PC-9 (cell line): Measurements from ENCODE around the gene CLDN3. TPM values are rescaled to one million over a fixed set of nuclear protein-coding genes. Genes with fewer than 3 reads are reported as not detected.

Experiments
- BruUV-seq: library from RNA; stranded (reverse); fragments of 400-500 nt; replicated peaks from 2 replicates; lab custom pipeline; 2021; lab: Mats Ljungman, UMichigan
- CTCF ChIA-PET: fragments of 300-600 bp; sonication (Branson Sonifier 250); formaldehyde crosslinking; loops from one replicate; lab custom pipeline; 2022; ENCODE audit warnings: antibody characterized with exemption; lab: Charles Lee
- POLR2A ChIA-PET: fragments of 300-600 bp; sonication (Branson Sonifier 250); formaldehyde crosslinking; loops from one replicate; lab custom pipeline; 2022; ENCODE audit warnings: antibody characterized with exemption; ENCODE audit not compliant: unreplicated experiment; lab: Charles Lee
- DNase-seq, 2 experiments: peaks; one replicate each; pipeline versions ENCODE4 v3.0.0 to v3.0.0-alpha.2; 2015 to 2022; ENCODE audit warnings: mixed read lengths in 1 of 2
- H2AFZ ChIP-seq: fragments of 200-600 bp; sonication (generic); 2 replicates; pipeline ENCODE4 v1.8.1; 2017; ENCODE audit warnings: antibody characterized with exemption
- H3F3A ChIP-seq: fragments of 200-600 bp; sonication (generic); 2 replicates; pipeline ENCODE4 v1.8.1; 2017; ENCODE audit warnings: antibody characterized with exemption, mild to moderate bottlenecking, low read depth; ENCODE audit not compliant: insufficient read depth
- H3K27ac ChIP-seq: fragments of 200-600 bp; sonication (generic); 2 replicates; pipeline ENCODE4 v1.6.1; 2016; ENCODE audit warnings: mixed run types
- H3K27me3 ChIP-seq: fragments of 200-600 bp; sonication (generic); 2 replicates; pipeline ENCODE4 v1.6.1; 2016; ENCODE audit warnings: low read depth, mixed run types; ENCODE audit not compliant: insufficient read depth
- H3K36me3 ChIP-seq: fragments of 200-600 bp; sonication (generic); 2 replicates; pipeline ENCODE4 v1.6.1; 2016; ENCODE audit warnings: low read depth, mixed run types
- H3K4me1 ChIP-seq: fragments of 200-600 bp; sonication (generic); replicated peaks from 2 replicates; pipeline ENCODE4 v1.6.1; 2016; ENCODE audit warnings: mixed run types; ENCODE audit not compliant: insufficient read depth
- H3K4me2 ChIP-seq: fragments of 200-600 bp; sonication (generic); 2 replicates; pipeline ENCODE4 v1.6.1; 2017; ENCODE audit warnings: mixed run types
- H3K4me3 ChIP-seq: fragments of 200-600 bp; sonication (generic); 2 replicates; pipeline ENCODE4 v1.6.1; 2016; ENCODE audit warnings: mixed run types
- H3K79me2 ChIP-seq: fragments of 200-600 bp; sonication (generic); 2 replicates; pipeline ENCODE4 v1.6.1; 2017; ENCODE audit warnings: low read depth, mixed run types
- H3K9me2 ChIP-seq: fragments of 200-600 bp; sonication (generic); 2 replicates; pipeline ENCODE4 v1.8.1; 2017; ENCODE audit warnings: mild to moderate bottlenecking; ENCODE audit not compliant: insufficient read depth
- H3K9me3 ChIP-seq: fragments of 200-600 bp; sonication (generic); 2 replicates; pipeline ENCODE4 v1.8.1; 2016; ENCODE audit warnings: low read depth; ENCODE audit not compliant: insufficient read depth
- H4K20me1 ChIP-seq: fragments of 200-600 bp; sonication (generic); 2 replicates; pipeline ENCODE4 v1.8.1; 2017; ENCODE audit not compliant: insufficient read depth
- CTCF ChIP-seq: fragments of 200-600 bp; sonication (generic); conservative IDR thresholded peaks from 2 replicates; pipeline ENCODE4 v1.6.1; 2017; ENCODE audit warnings: mixed run types, antibody characterized with exemption, mild to moderate bottlenecking, moderate library complexity
- EZH2 ChIP-seq: fragments of 200-600 bp; sonication (generic); IDR thresholded peaks from 2 replicates; pipeline ENCODE4 v1.8.0; 2017; ENCODE audit warnings: antibody characterized with exemption, low read depth
- intact Hi-C: fragments of 100-400 bp; cut with micrococcal nuclease; formaldehyde crosslinking; loops from one replicate; pipeline ENCODE4 v1.10.0; 2022; ENCODE audit not compliant: unreplicated experiment
- total RNA-seq: library from RNA; stranded (reverse); gene quantifications from 2 replicates; pipeline ENCODE4 v1.2.3, GENCODE V29; 2021

The CLDN3 gene
- total RNA-seq, 1 experiment from 2014 or later, result 31.3 TPM

GRCh38 chr7:73749931-73750776 lies 19.9 kb downstream of the CLDN3 start:
- Histone ChIP-seq H3K9me3 (no peaks in the 10 kb centered on the region), H3K4me3 (no peak overlapping the region), H3K36me3 (no peaks in the 10 kb centered on the region), H4K20me1 (no peaks in the 10 kb centered on the region), H3K4me1 (peaks cover 30% of the 10 kb centered on the region), H3K4me2 (no peak overlapping the region), H2AFZ (no peak overlapping the region), H3K79me2 (no peaks in the 10 kb centered on the region), H3F3A (peaks cover 20% of the 10 kb centered on the region), H3K27me3 (no peaks in the 10 kb centered on the region), H3K9me2 (no peaks in the 10 kb centered on the region), H3K27ac (no peak overlapping the region)
- BruUV-seq, result no TSS peak
- ChIA-PET CTCF (no interaction called here), POLR2A (no interaction called here)
- intact Hi-C loops, result no loop called here
- TF ChIP-seq CTCF, result no peak
- TF ChIP-seq EZH2, result no peak
- DNase-seq, result no peak

GRCh38 chr7:73746378-73746777 lies 23.7 kb downstream of the CLDN3 start:
- peak; percentile 82 to 91 for DNase-seq
- no peaks in the 10 kb centered on the region for H3K9me2 ChIP-seq
- BruUV-seq, result no TSS peak
- CTCF ChIA-PET, result no interaction called here
- peaks cover 64% of the 10 kb centered on the region for H3K4me1 ChIP-seq
- H3K4me3 ChIP-seq, result no peak overlapping the region
- H3K4me2 ChIP-seq, result peak overlapping the region; percentile 48
- POLR2A ChIA-PET, result interaction anchor here (0.6 to 0.9 kb wide), 4 partner anchors 22 to 222 kb away, joined by 3 to 5 read pairs (median 4); no protein-coding TSS in a partner anchor
- peak overlapping the region; percentile 84 for H3K27ac ChIP-seq
- H3K27me3 ChIP-seq, result no peaks in the 10 kb centered on the region
- H3K79me2 ChIP-seq, result 0 out of 2 replicates have a peak, but pooled peaks cover 6% of the 10 kb centered on the region
- TF ChIP-seq CTCF (no peak), EZH2 (no peak)
- H2AFZ ChIP-seq, result peak overlapping the region; percentile 5; the same call in 1 of the 2 replicates
- peaks cover 45% of the 10 kb centered on the region for H3F3A ChIP-seq
- no peaks in the 10 kb centered on the region for H4K20me1 ChIP-seq
- intact Hi-C loops, result loop anchor here (1.0 kb wide), 1 partner anchor 46 kb away; no protein-coding TSS in a partner anchor
- no peaks in the 10 kb centered on the region for H3K9me3 ChIP-seq
- H3K36me3 ChIP-seq, result no peaks in the 10 kb centered on the region

GRCh38 chr7:73742753-73743641 lies 27.1 kb downstream of the CLDN3 start:
- BruUV-seq, result no TSS peak
- H3K4me2 ChIP-seq, result peak overlapping the region; percentile 84
- peaks cover 28% of the 10 kb centered on the region for H3K79me2 ChIP-seq
- H3K27me3 ChIP-seq, result no peaks in the 10 kb centered on the region
- H3K36me3 ChIP-seq, result no peaks in the 10 kb centered on the region
- no peaks in the 10 kb centered on the region for H3K9me2 ChIP-seq
- intact Hi-C loops, result loop anchor here (1.0 kb wide), 6 partner anchors 27 to 108 kb away; partner anchors contain the start of genes CLDN3 and CLDN4
- ChIA-PET POLR2A (interaction anchor here (0.6 to 3.9 kb wide), 13 partner anchors 27 to 385 kb away, joined by 3 to 68 read pairs (median 5); partner anchors contain the start of genes CLDN3 and CLDN4), CTCF (interaction anchor here (0.5 to 1.3 kb wide), 3 partner anchors 31 to 221 kb away, joined by 3 read pairs; partner anchors contain the start of gene BAZ1B)
- DNase-seq, result peak; percentile 97 to 100
- H2AFZ ChIP-seq, result no peak overlapping the region
- peaks cover 83% of the 10 kb centered on the region for H3K4me1 ChIP-seq
- no peaks in the 10 kb centered on the region for H3K9me3 ChIP-seq
- peak overlapping the region; percentile 50 for H3K4me3 ChIP-seq
- no peak for TF ChIP-seq CTCF
- no peak for TF ChIP-seq EZH2
- H4K20me1 ChIP-seq, result no peaks in the 10 kb centered on the region
- H3K27ac ChIP-seq, result peak overlapping the region; percentile 100
- peaks cover 64% of the 10 kb centered on the region for H3F3A ChIP-seq
